ENCODE results near the gene CD2AP.

- TF ChIP-seq POLR2A (IDR thresholded peaks at IDR 0.05), result no peak
- no peak for TF ChIP-seq CTCF (IDR thresholded peaks at IDR 0.05)
- no peak for TF ChIP-seq EP300 (IDR thresholded peaks at IDR 0.05; ENCODE audit: low read depth)
Observed at GRCh38 chr6:47457370-47457769, 20.2 kb upstream of the CD2AP start.

Measured in transverse colon (tissue), 3 donors.